NCI-H2196 treated with DMSO at 0.1 percent for 48 hours (cell line): ENCODE results near the gene CKAP2L.

Source experiments
- DNase-seq: peaks from one replicate; lab custom pipeline; 2025; ENCODE audit not compliant: unreplicated experiment; lab: John Stamatoyannopoulos, UW

Gene CKAP2L

GRCh38 chr2:112764071-112765044, at the start of gene CKAP2L:
Gene CKAP2L (minus strand): TSS chr2:112764609. CDS start chr2:112764598, 11 bp downstream.
- DNase-seq: peak; percentile 94

- DNase-seq: no peak
Measured at GRCh38 chr2:112813280-112813966, 49.0 kb upstream of the CKAP2L start.

- no peak for DNase-seq
Measured at GRCh38 chr2:112812318-112813267, 48.2 kb upstream of the CKAP2L start.

- DNase-seq: no peak
Measured at GRCh38 chr2:112811841-112812306, 47.5 kb upstream of the CKAP2L start.

GRCh38 chr2:112811276-112811831, 46.9 kb upstream of the CKAP2L start:
- no peak for DNase-seq

- DNase-seq: no peak
Measured at GRCh38 chr2:112809112-112809511, 44.7 kb upstream of the CKAP2L start.

GRCh38 chr2:112807233-112807807, 42.9 kb upstream of the CKAP2L start:
- DNase-seq: no peak

- DNase-seq: no peak
Measured at GRCh38 chr2:112805542-112805941, 41.1 kb upstream of the CKAP2L start.

GRCh38 chr2:112803691-112804521, 39.5 kb upstream of the CKAP2L start:
- DNase-seq: no peak

GRCh38 chr2:112800881-112801583, 36.6 kb upstream of the CKAP2L start:
- no peak for DNase-seq

- no peak for DNase-seq
Measured at GRCh38 chr2:112798979-112799975, 34.9 kb upstream of the CKAP2L start.

- DNase-seq: no peak
Measured at GRCh38 chr2:112796486-112796885, 32.1 kb upstream of the CKAP2L start.

GRCh38 chr2:112795774-112796173, 31.4 kb upstream of the CKAP2L start:
- DNase-seq: no peak

- DNase-seq: no peak
Measured at GRCh38 chr2:112794841-112795240, 30.4 kb upstream of the CKAP2L start.

GRCh38 chr2:112794131-112794733, 29.8 kb upstream of the CKAP2L start:
- no peak for DNase-seq

GRCh38 chr2:112793449-112793978, 29.1 kb upstream of the CKAP2L start:
- no peak for DNase-seq

- DNase-seq: no peak
Measured at GRCh38 chr2:112792419-112792818, 28.0 kb upstream of the CKAP2L start.
